CD14-positive monocyte (primary cell): ENCODE data around the gene MED9. TPM values are rescaled to one million over a fixed set of nuclear protein-coding genes. Genes with fewer than 3 reads are reported as not detected.

Experiments
- DNase-seq, 3 donors: peaks; one replicate each; pipeline ENCODE4 v3.0.0-alpha.2; 2011 to 2022
- H2AFZ ChIP-seq: 2 replicates; pipeline ENCODE4 v1.6.0; 2012; ENCODE audit warnings: mild to moderate bottlenecking, low read depth, low read length, inconsistent platforms; ENCODE audit not compliant: insufficient read depth, poor library complexity, severe bottlenecking
- H3K27ac ChIP-seq, 2 donors: 1 replicate in 1 of 2; 2 replicates in 1 of 2; pipeline ENCODE4 v1.5.1; 2012 to 2013; ENCODE audit warnings: low read length in 2 of 2, control low read depth in 1 of 2, inconsistent platforms in 1 of 2, low read depth in 1 of 2, mild to moderate bottlenecking in 1 of 2
- H3K27me3 ChIP-seq, 2 donors: one replicate each; pipeline versions ENCODE4 v1.6.0 to v1.6.1; 2011 to 2013; ENCODE audit warnings: low read length in 2 of 2; ENCODE audit not compliant: control insufficient read depth in 2 of 2, insufficient read depth in 2 of 2
- H3K36me3 ChIP-seq, 2 donors: replicated peaks in 1 of 2; 1 replicate in 1 of 2; 2 replicates in 1 of 2; pipeline versions ENCODE4 v1.5.1 to v1.6.1; 2012 to 2013; ENCODE audit warnings: low read length in 2 of 2, control low read depth in 1 of 2, inconsistent platforms in 1 of 2, mild to moderate bottlenecking in 1 of 2; ENCODE audit not compliant: insufficient read depth in 2 of 2, control insufficient read depth in 1 of 2
- H3K4me1 ChIP-seq, 2 donors: 1 replicate in 1 of 2; 2 replicates in 1 of 2; pipeline versions ENCODE4 v1.5.1 to v1.6.1; 2012 to 2013; ENCODE audit warnings: low read length in 2 of 2, control low read depth in 1 of 2, inconsistent platforms in 1 of 2, mild to moderate bottlenecking in 1 of 2, moderate library complexity in 1 of 2; ENCODE audit not compliant: insufficient read depth in 2 of 2, control insufficient read depth in 1 of 2
- H3K4me2 ChIP-seq: replicated peaks from 2 replicates; pipeline ENCODE3; 2012; ENCODE audit warnings: low read length, moderate library complexity, mild to moderate bottlenecking; ENCODE audit not compliant: poor library complexity, severe bottlenecking; ENCODE audit errors: extremely low read depth
- H3K4me3 ChIP-seq, 3 experiments: fragments of 200-600 bp in 1 of 3; sonication (generic) in 1 of 3; replicated peaks in 1 of 3; 1 replicate in 2 of 3; 2 replicates in 1 of 3; pipeline ENCODE4 v1.5.1; 2011 to 2013; ENCODE audit warnings: low read length in 3 of 3, mild to moderate bottlenecking in 3 of 3, control low read depth in 2 of 3, low read depth in 2 of 3, inconsistent platforms in 1 of 3, moderate library complexity in 1 of 3
- H3K79me2 ChIP-seq: 2 replicates; pipeline ENCODE4 v1.6.0; 2012; ENCODE audit warnings: mild to moderate bottlenecking, control low read depth, inconsistent platforms, low read length, moderate library complexity; ENCODE audit not compliant: insufficient read depth
- H3K9ac ChIP-seq: 2 replicates; pipeline ENCODE4 v1.6.0; 2017; ENCODE audit warnings: low read length, mild to moderate bottlenecking; ENCODE audit not compliant: insufficient read depth, poor library complexity, severe bottlenecking
- H3K9me3 ChIP-seq, 2 donors: replicated peaks in 1 of 2; 1 replicate in 1 of 2; 2 replicates in 1 of 2; pipeline versions ENCODE4 v1.5.1 to v1.6.1; 2012 to 2013; ENCODE audit warnings: low read length in 2 of 2, control low read depth in 1 of 2; ENCODE audit not compliant: control insufficient read depth in 1 of 2, insufficient read depth in 1 of 2
- H4K20me1 ChIP-seq: 2 replicates; pipeline ENCODE4 v1.6.0; 2012; ENCODE audit warnings: mild to moderate bottlenecking, low read length, control low read depth, moderate library complexity; ENCODE audit not compliant: insufficient read depth
- H3K27ac Mint-ChIP-seq, 7 donors: one replicate each; pipeline ENCODE4 v1.8.0; 2020; ENCODE audit warnings: mild to moderate bottlenecking in 7 of 7, mixed read lengths in 7 of 7, moderate library complexity in 6 of 7, inconsistent platforms in 2 of 7
- H3K27me3 Mint-ChIP-seq, 3 donors: one replicate each; pipeline ENCODE4 v1.8.0; 2021 to 2022; ENCODE audit warnings: low read depth in 3 of 3, mild to moderate bottlenecking in 3 of 3, mixed read lengths in 3 of 3, moderate library complexity in 3 of 3, inconsistent platforms in 1 of 3
- H3K36me3 Mint-ChIP-seq, 2 donors: one replicate each; pipeline ENCODE4 v1.8.0; 2020; ENCODE audit warnings: mixed read lengths in 2 of 2, inconsistent platforms in 1 of 2, mild to moderate bottlenecking in 1 of 2
- H3K4me1 Mint-ChIP-seq: one replicate; pipeline ENCODE4 v1.8.0; 2020; ENCODE audit warnings: mild to moderate bottlenecking, mixed read lengths
- H3K4me3 Mint-ChIP-seq, 2 donors: one replicate each; pipeline ENCODE4 v1.8.0; 2020; ENCODE audit warnings: mild to moderate bottlenecking in 2 of 2, mixed read lengths in 2 of 2, moderate library complexity in 1 of 2
- H3K9me3 Mint-ChIP-seq, 7 donors: one replicate each; pipeline ENCODE4 v1.8.0; 2020 to 2022; ENCODE audit warnings: mixed read lengths in 7 of 7, mild to moderate bottlenecking in 6 of 7, moderate library complexity in 6 of 7, inconsistent platforms in 2 of 7
- WGBS: methylation state at CpG from one replicate; pipeline ENCODE4 v1.1.5; 2013; ENCODE audit warnings: missing lambda C conversion rate; ENCODE audit not compliant: insufficient coverage; 5-methylcytosine and 5-hydroxymethylcytosine counted together
- intact Hi-C, 2 donors: fragments of 100-400 bp; cut with micrococcal nuclease; formaldehyde crosslinking; loops; one replicate each; pipeline versions ENCODE4 v1.15.0 to v1.15.1; 2023
- polyA plus RNA-seq, 3 donors: library from polyadenylated mRNA; depleted of rRNA in 1 of 3; unstranded in 2 of 3; stranded (reverse) in 1 of 3; fragments of 300-500 nt in 2 of 3; fragments of >200 nt in 1 of 3; fragmentation: Illumina TruSeq in 2 of 3; gene quantifications; 1 replicate in 2 of 3; 2 replicates in 1 of 3; pipeline ENCODE4 v1.2.3, GENCODE V29; 2012 to 2021
- TF ChIP-seq, protein P1 (sequence below): fragments of 200-600 bp; IDR thresholded peaks from one replicate; pipeline ENCODE4 v1.8.0; 2022; ENCODE audit warnings: antibody characterized with exemption, mild to moderate bottlenecking

The MED9 gene
- polyA plus RNA-seq, 3 donors, result 5.6 to 6.9 (median 6.1) TPM

DNA sequence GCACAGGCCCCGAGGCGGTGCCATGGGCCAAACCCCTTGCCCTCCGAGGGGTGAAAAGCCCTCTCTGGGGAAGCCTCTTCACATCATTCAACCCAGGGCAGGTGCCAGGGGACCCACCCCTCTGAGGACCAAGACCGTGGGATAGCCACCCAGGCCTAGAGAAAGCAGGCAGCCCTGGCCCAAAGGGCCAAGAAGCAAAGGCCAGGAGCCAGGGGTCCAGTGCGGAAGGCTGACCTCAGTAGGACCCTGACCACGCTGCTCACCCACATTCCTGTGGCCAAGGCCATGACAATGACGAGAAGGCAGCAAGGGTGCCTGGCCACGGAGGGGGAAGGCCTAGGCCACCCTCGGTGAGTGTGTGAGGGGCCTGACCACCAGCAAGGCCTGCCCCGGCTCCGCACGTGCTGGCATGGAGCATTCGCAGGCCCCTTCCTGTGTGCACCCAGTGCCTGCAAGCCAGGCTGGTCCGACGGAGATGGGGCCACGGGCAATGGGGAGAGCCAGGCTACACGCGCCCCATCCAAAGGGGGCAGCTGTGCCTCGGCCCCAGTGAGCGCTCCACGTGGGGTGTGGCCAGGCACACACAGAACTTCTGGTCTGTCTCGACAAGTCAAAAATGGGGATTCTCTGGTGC lies 43.9 kb downstream of the MED9 start:
- no peaks in the 10 kb centered on the region for H3K27me3 ChIP-seq
- Mint-ChIP-seq H3K27me3 (no peaks in the 10 kb centered on the region), H3K4me3 (no peak overlapping the region), H3K9me3 (peaks cover 0 to 2% (median 0%) of the 10 kb centered on the region in 7 donors), H3K4me1 (no peaks in the 10 kb centered on the region), H3K36me3 (peaks cover 0 to 4% of the 10 kb centered on the region in 2 donors), H3K27ac (no peak overlapping the region)
- H3K4me2 ChIP-seq, result no peak overlapping the region
- no peaks in the 10 kb centered on the region for H3K9me3 ChIP-seq
- H4K20me1 ChIP-seq, result no peaks in the 10 kb centered on the region
- no peak overlapping the region for H3K4me3 ChIP-seq
- H2AFZ ChIP-seq, result no peak overlapping the region
- no peak for DNase-seq
- 95% methylated on average over 22 of the region's 22 CpGs for WGBS
- H3K27ac ChIP-seq, result no peak overlapping the region
- H3K36me3 ChIP-seq, result no peaks in the 10 kb centered on the region
- H3K79me2 ChIP-seq, result no peaks in the 10 kb centered on the region
- TF ChIP-seq, protein P1, sequence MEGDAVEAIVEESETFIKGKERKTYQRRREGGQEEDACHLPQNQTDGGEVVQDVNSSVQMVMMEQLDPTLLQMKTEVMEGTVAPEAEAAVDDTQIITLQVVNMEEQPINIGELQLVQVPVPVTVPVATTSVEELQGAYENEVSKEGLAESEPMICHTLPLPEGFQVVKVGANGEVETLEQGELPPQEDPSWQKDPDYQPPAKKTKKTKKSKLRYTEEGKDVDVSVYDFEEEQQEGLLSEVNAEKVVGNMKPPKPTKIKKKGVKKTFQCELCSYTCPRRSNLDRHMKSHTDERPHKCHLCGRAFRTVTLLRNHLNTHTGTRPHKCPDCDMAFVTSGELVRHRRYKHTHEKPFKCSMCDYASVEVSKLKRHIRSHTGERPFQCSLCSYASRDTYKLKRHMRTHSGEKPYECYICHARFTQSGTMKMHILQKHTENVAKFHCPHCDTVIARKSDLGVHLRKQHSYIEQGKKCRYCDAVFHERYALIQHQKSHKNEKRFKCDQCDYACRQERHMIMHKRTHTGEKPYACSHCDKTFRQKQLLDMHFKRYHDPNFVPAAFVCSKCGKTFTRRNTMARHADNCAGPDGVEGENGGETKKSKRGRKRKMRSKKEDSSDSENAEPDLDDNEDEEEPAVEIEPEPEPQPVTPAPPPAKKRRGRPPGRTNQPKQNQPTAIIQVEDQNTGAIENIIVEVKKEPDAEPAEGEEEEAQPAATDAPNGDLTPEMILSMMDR, result no peak
- H3K9ac ChIP-seq, result no peak overlapping the region
- H3K4me1 ChIP-seq, result no peaks in the 10 kb centered on the region
- intact Hi-C loops, result no loop called here

DNA sequence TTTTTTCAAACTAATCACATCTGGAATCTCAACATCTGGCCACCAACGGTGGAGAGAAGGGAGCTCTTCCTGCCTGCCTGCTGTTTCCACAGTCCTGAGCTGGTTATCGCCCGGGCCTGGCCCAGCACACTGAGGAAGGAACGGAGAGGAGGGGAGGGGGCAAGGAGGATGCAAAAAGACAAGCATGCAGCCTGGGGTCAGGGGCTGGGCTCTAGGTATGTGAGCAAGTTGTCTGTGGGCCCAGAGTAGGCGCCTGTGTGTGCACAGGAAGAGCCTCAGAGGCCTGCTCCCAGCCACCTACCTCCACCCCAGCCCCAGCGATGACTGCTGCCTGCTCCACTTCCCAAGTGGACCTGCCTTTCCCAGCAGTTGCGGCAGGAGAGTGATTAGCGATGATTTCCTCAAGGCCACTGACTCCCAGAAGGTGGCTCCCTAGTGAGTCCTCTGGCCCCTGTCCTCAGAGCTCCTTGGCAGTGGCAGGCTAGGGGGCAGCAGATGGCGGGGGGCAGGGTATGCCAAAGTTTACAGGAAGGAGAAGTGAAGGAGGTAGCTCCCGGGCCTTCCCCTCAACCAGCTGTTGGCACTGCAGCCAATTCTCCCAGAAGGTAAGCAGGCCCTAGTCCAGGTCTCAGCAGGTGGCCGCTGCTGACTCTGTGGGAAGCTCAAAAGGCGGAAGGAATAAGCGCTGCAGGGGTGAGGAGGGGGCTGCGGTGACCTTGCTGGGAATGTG lies 46.4 kb downstream of the MED9 start:
- H3K9me3 Mint-ChIP-seq, result peaks cover 0 to 2% (median 0%) of the 10 kb centered on the region in 7 donors
- no peak overlapping the region for H3K4me3 Mint-ChIP-seq
- no peak overlapping the region for H3K9ac ChIP-seq
- H3K79me2 ChIP-seq, result no peaks in the 10 kb centered on the region
- H3K27ac ChIP-seq, result no peak overlapping the region
- H3K27me3 Mint-ChIP-seq, result no peaks in the 10 kb centered on the region
- H3K36me3 Mint-ChIP-seq, result peaks cover 0 to 4% of the 10 kb centered on the region in 2 donors
- no peaks in the 10 kb centered on the region for H3K4me1 ChIP-seq
- H3K4me2 ChIP-seq, result no peak overlapping the region
- H3K9me3 ChIP-seq, result no peaks in the 10 kb centered on the region
- DNase-seq, result no peak
- intact Hi-C loops, result no loop called here
- H3K27ac Mint-ChIP-seq, result peak overlapping the region in 1 of 7 donors; percentile 36
- no peaks in the 10 kb centered on the region for H4K20me1 ChIP-seq
- TF ChIP-seq, protein P1, result no peak
- 47% methylated on average over 11 of the region's 14 CpGs for WGBS
- no peaks in the 10 kb centered on the region for H3K4me1 Mint-ChIP-seq
- H3K36me3 ChIP-seq, result no peaks in the 10 kb centered on the region
- no peak overlapping the region for H3K4me3 ChIP-seq
- H3K27me3 ChIP-seq, result no peaks in the 10 kb centered on the region
- no peak overlapping the region for H2AFZ ChIP-seq
